ELF-1 (cell line): ENCODE data around the gene ANKRD6.

Experiments
- DNase-seq: peaks from one replicate; pipeline ENCODE4 v3.0.0-alpha.2; 2016; ENCODE audit warnings: low read depth, low spot score

ANKRD6 gene

DNA sequence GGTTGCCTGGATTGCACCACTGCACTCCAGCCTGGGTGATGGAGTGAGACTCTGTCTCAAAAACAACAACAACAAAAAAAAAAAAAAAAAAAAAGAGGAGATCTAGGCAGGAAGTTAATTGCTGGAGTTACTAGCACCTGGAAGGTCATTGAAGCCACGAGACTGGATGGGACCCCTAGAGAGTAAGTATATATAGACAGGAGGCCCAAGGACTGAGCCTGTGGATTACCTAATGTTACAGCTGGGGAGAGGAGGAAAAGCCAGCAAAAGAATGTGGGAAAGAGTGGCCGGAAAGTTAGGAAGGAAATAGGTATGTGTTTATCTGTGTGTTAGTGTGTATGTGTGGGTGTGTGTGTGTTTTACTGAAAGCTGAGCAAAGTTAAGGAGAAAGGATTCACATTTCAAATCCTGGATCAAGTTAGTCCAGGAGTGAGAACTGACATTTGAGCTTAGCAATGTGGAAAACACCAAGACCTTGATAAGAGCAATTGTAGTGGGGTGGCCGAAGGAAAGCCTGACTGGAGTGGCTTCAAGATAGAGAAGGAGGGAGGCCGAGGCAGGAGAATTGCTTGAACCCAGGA is 38.4 kb downstream of the ANKRD6 start:
- DNase-seq = peak; percentile 9

DNA sequence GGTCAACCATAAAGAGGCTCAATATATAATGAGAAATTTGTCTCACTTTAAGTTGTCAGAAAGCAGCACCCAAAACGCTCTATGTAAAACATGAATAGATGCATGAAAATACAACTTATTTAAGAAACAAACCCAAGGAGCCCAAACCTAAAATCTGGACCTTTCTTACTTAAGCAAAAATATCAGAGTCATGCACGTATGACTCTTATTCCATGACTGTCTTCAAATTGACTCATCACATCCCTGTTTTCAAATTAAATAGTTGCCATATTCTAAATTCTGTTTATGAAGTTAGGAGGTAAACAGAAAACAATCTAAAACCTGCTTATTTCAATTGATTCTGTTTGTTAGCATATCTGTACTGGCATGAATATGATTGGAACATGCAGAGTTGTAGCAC is 42.1 kb downstream of the ANKRD6 start:
- DNase-seq = no peak

DNA sequence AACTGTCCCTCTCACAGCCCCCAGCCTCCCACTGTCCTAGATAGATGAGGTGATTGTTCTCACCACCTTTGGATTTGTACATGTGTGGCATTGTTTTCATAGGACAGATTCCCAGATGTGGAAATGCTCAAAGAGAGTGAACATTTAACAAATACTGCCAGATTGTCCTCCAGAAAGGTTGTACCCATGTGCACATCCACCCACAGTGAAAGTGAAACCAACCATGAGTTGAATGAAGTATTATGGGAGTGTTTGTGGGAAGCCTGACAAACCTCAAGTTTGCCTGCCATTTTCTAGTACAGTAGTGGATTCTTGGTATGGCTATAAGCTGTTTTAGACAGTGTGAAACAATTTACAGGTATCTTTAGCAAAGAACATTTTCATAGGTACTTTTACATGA is 42.7 kb downstream of the ANKRD6 start:
- no peak for DNase-seq

DNA sequence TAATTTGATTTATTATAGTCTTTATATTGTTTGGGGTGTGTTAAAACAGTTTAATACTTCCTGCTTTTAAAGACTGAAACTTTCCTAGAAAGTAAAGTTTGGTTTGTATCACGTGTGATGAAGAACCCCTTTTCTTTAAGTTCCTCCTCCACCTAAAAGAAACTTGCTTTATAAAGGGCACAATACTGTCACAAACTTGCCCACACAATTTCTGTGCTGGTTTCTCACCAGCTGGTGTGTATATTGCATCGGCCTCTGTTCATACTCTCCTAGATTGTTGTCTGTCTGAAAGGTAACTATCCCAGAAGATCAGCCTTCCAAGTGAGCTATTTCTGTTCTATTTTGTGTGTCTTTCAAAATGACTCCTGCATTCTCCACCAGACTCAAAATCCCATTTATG is 46.9 kb downstream of the ANKRD6 start:
- no peak for DNase-seq

DNA sequence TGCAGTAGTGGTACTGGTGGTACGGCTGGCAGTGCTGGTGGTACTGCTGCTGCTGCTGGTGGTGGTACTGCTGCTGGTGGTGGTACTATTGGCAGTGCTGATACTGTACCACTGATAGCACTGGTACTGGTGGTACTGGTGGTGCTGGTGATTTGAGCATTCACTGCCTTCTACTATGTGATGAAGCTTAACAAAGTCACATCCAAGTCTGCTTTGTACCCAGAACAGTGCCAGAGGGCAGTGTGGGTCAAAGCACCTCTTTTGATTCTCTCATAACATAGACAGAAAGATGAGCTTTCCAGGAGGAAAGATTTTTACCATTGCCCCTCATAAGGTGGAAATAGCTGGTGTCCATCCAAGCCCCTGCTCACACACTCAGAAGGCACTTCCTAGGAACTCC is 48.7 kb downstream of the ANKRD6 start:
- no peak for DNase-seq

DNA sequence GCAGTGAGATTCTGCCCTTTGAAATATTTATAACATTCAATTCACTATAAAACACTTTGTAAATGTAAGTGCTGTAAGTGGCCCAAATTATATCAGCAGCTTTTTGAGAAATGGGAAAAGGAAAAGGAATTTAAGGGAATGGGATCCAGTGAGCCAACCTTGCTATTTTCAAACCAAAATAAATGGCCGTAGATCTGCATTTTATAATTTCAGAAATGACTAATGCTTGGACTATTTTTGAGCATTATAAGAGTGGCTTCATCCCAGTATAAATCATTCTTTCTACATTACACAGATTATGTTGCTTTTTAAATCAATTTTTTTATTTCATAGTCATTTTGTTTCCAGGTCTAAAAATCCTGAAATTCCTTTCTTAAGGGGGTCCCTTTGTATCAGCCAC is 49.2 kb downstream of the ANKRD6 start:
- no peak for DNase-seq

DNA sequence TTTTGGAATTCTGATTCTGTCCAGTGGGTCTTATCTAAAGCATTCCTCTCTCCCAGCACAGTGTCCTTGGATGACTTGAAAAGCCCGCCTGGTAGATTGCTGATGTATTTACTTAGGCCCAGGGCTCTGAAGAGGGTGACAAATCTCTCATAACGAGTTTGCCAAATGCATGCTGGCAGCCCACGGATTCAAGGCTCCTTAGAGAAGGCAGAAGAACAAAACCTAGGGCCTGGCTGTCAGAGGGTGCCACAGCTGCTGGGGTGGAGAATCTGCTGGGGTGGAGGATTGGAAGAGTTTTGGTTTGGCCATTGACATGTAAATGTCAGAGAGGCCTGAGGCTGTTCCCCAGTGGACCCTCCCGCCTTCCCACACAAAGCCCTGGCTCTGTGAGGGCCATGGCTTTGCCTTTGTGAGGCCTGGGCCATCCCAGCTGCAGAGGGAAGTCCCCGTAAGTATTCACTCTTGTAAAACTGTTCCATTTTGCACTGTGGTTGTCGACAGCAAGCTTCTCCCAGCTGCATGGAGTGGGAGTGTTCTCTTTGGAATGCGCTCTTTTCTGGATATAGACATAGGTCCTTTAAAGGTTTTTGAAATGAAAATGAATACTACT is 50.3 kb downstream of the ANKRD6 start:
- peak; percentile 94 for DNase-seq

DNA sequence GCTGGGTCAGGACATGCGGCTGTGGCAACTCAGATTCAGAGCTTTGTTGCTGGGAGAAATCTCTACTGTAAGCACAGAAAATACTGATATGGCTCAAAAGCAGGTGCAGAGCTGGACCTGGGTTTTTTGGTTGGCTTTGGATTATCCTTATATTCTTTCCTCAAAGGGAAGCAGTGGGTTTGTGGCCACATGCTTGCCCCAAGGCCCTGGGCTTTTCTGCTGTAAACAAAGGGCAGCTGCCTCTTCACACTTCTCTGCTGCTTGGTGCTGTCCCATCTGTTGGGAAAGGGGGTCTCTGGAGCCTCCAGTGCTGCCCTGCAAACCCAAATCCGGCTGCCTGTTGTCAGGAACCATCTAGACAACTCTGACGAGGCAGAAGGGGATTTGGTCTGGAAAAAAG is 52.4 kb downstream of the ANKRD6 start:
- DNase-seq = peak; percentile 38

DNA sequence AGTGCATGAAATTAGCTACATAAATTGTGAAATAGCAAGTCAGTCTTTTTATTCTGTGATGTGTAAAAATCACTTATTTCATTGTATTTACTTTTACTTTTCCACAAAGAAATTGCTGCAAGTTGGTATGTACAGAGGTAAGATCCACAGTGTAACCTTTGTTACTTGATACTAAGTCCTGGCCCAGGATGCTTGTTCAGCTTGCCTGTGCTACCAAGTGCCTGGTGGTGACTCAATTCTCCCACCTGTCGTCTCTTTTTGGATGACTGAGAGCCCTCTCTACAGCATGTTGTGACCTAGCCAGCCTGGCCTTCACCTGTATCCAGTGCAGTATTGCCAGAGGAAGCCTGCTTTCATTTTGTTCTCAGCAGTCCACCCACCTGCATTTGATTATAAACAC is 54.9 kb downstream of the ANKRD6 start:
- DNase-seq = no peak

DNA sequence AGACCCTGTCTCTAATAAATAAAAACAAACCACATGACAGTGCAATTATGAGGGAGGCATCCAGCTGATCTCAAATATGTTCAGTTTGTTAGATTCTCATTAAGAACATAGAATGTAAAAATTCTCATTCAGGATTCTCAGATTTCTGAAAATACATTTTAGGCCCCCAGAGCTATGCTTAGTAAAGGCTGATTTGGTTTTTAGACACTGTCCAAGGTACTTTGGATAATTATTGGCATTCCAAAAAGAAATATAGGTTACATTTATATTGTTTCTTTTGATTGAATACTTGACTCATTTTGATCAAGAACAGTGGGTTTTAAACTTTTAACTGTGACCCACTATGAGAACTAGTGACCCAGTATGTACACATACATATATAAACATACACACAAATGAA is 55.5 kb downstream of the ANKRD6 start:
- DNase-seq = no peak

DNA sequence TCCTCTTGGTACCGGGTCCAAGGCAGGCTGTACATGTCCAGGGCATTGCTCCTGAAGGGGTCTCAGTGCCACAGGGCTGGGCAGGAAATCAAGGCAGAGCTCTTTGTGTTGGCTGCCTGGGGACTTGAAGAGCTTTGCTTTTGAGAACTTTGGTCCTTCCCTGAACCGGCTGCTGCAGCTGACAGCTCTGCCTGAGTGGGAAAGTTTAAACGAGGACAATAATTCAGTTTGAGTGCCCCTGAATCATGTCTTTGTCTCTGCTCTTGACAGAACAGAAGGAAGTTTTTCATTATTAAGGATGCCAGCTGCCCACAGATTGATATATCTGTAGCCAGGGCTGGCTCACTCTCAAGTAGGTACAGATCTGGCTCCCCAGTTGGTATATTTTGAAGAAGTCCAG is 56.1 kb downstream of the ANKRD6 start:
- no peak for DNase-seq

DNA sequence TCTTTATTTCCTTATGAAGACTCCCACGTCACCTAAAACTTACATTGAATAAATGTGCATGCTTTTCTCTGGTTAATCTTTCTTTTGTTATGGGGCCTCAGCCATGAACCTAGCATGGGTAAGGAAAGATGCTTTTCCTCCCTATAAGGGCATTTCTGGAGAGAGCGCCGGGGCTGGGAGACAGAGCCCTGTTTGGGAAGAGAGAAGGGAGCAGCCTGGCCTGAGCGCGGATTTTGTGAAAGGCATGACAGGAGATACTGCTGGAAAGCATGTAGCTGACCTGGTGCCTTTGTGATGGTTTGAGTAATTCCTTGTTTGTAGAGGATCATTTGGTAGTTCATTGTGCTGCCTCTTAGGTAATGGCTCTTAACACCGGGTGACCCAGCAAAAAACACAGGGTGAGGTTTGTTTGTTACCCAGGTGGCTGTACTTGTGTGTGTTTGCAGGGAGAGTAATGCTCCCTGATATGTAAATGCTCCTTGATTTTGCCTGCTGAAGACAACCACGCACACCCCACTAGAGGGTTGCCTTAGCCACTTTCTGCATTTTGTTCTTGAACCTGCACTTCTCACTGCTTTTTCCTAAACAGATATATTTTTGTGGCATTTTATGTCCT is 59.2 kb downstream of the ANKRD6 start:
- no peak for DNase-seq

DNA sequence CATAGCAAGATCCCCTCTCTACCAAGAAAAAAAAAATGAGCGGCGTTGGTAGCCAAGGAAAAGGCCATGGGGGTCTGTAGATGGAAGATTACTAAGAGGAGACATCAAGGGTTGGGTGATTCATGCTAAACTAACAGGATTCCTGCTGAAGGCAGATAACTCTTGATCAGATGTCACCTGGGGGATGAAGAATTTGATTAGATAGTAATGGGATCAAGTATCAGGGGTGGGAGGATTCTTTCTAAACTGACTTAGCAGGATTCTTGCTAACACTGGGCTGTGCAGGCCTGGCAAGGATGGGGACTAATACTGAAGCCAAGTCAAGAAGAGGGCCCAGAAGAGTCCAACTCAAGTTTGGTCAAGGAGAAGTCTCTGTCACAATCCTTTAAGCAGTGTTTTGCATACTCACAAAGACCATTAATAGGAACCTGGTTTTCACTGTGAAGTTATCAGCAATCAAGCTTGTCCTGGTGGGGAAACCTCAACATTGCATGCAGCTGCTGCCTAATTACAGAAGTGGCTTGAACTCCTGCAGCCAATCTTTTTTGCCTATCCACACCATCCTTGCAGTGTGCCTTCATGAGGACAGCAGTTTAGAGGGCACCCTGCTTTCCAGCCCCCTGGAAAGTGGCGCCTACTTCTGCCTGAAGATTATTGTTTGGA is 61.3 kb downstream of the ANKRD6 start:
- no peak for DNase-seq

DNA sequence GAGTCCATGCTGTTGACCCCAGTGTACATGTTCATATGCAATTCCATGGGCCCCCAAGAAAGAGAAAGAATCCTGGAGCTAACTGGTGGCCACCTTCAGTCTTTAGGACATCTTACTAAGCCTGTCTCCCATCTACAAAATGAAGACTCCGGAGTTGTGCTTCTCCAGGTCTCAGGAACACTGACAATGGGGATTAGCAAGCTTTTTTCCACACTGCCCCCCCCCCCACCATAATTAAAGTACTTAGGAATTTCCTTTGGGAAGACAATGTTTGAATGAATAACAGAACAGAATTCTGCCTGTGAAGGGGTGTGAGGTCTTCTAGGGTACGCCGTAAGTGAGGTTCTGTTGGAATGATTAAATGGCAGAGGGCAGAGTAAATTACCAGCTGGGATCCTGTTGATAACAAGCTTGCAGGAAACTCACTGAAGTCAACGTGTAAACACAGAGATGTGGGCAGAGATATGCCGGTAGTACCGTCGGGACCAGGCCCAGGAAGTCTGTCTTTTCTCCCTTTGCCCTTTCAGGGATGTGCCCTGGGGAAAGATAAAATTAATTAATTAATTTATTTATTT is 63.1 kb downstream of the ANKRD6 start:
- DNase-seq = no peak

DNA sequence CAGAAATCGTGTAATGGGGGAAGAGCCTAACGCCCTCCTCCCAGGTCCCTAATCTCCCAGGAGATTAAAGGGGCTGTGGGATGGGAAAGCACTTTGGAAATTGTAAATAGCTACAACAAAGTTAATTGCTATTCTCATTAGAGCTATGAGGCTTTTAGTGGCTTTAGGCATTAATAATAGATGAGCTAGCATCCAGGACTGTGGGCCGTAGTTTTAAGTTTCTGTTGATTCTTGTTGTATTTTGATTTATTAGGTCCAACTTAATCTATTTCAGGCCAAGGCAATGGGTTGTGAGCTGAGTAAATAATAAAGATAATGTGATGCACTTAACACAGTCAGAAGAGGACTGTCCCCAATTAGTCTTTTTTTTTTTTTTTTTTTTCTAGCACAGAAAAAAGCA is 67.7 kb downstream of the ANKRD6 start:
- DNase-seq = no peak

DNA sequence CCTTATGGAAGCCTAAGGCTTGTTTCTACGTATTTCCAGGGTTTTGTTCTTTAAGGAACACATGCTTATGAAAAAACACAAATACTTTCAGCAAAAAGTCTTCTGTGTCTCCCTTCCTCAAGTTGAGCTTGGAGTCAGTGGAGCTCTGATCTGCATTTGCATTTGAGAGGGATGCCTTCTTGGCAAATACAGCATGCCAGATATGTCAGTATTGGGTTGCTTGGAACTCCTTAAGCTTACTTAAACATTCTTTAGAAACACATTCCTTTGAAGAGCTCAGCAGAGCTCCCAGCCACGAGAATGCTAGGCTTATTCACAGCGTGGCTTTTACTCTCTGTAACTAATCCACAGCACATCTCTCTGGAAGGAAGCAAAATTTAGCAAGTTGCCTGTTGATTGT is 68.3 kb downstream of the ANKRD6 start:
- peak; percentile 58 for DNase-seq

DNA sequence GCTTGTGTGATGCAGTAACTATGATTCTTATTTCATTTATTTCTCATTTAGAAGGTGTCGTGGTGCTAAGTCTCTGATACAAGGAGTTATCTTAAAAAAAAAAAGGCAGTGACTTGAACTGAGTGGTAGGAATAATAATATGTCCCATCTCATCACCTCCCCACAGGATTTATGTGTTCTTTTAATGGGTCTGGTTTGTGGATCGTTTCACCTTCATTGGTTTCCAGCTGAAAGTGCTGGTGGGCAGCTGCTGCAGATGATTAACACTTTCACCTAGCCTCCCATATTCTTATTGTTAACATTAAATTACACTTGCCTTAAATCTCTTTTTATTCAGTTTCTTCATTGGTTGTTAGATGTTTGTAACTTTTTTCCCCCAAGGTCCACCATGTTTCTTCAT is 68.8 kb downstream of the ANKRD6 start:
- DNase-seq = no peak

DNA sequence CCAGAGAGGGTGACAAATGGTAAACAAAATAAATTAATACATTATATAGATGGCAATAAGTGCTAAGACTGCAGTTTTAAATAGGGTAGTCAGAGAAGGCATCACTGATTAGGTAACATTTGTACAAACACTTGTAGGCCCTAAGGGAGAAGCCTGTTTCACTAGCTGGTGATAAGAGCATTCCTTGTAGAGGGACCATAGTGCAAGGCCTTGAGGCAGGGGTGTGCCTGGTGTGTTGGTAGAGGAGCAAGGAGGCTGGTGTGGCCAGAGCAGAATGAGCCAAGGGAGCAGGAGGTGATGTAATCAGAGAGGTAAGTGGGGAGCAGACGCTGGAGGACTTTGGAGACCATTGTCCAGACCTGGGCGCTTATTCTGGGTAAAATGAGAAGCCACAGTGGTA is 70.7 kb downstream of the ANKRD6 start:
- peak; percentile 66 for DNase-seq

DNA sequence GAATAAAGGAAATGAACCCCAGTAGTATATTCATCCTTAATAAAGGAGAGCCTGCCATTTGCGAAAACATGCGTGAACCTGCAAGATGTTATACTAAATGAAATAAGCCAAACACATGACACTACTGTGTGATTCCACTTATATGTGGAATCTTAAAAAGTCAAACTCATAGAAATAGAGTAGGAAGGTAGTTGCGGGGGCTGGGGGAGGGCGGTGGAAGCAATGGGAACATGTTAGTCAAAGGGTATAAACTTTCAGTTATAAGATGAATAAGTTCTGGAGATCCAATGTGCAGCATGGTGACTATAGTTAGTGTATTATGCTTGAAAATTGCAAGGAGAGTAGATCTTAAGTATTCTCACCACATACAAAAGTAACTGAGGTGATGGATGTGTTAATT is 72.9 kb downstream of the ANKRD6 start:
- no peak for DNase-seq

DNA sequence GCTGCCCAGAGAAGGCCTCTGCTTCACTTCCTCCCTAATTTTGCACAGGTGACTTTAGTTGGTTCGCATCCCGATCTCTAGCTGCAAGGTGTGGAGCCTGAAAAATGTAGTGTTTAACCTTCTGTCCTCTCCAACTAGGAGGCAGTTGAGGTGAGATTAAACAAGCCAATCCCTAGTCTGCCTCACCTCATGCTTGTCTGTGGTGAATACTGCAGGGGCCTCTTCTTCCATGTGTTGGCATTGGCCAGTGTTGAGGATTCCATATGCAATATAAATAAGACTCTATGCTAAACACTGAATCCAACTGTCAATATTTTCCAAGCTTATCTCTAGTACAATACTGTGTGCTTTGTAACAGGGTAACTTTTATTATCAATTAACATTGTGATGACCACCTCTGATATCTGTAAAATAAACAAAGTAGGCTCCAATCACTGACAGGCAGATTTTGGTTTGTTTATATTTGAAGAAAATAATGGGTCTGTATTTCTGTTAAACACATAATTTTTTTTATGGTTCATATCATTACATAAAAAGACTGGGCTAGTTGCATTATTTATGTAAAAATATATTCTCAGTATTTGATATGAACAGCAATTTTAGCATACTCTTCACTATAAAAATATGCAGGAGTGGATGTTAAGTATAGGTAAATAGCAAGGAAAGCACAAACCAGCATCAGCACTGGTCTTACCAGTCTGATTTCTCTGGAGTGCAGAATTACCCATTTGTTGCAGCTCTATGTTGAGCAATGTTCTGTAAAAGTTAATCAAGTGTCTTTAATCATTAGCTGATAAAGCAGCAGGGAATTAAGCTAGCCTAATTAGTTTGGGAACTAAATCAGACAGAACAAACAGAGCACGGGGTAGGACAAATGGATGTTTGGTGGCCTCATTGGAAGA is 74.0 kb downstream of the ANKRD6 start:
- DNase-seq = no peak

DNA sequence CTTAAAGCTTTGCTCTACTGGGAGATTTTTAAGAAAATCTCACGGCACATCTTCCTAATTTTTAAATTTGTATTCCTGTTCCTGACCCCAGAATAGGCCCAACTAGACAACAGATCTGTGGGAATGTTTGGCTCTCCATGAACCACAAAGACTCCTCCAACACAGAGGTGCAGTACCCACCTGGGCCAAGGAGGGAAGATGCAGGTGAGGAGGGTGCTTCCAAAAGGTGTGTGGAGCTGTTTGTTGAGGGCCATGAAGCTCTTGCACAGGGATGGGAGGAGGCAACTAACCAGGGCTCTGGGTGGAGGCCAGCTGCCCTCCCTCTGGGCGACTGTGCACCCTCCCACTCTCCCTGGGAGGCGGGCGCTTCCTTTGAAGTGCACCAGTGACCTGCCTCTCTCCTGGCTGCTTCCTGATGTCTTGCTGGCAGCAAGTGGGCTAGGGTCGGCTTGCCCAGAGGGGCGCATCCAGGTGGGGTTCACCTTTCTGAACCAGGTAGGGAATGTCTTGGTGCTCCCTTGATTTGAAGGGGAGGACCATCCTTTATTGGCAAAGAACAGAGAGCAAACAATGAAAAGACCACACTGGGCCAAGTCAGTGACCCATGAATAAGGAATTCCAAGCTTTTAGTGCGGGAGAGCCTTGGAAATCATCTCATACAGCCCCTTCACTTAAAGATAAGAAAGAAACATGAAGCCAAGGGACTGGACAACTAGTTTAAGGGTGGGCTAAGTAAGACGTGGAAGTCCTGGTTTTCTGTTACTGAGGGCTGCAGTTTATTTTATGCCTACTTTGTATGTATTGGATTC is 76.0 kb downstream of the ANKRD6 start:
- no peak for DNase-seq
